H9 (cell line): ENCODE measurements around the gene GNAO1. TPM values are rescaled to one million over a fixed set of nuclear protein-coding genes. Genes with fewer than 3 reads are reported as not detected.

Source experiments
- DNase-seq: peaks from one replicate; pipeline ENCODE4 v3.0.0-alpha.2; 2017
- H2AFZ ChIP-seq: one replicate; pipeline ENCODE4 v1.6.1; 2013; ENCODE audit warnings: mild to moderate bottlenecking, low read length, control low read depth, moderate library complexity
- H2AK5ac ChIP-seq: 2 replicates; pipeline ENCODE4 v1.6.1; 2013; ENCODE audit warnings: low read length, control low read depth, mixed read lengths; ENCODE audit not compliant: insufficient read length
- H2BK120ac ChIP-seq: one replicate; pipeline ENCODE4 v1.6.1; 2013; ENCODE audit warnings: low read depth, mild to moderate bottlenecking, low read length, control low read depth, inconsistent platforms; ENCODE audit not compliant: poor library complexity, severe bottlenecking
- H2BK12ac ChIP-seq: 2 replicates; pipeline ENCODE4 v1.6.1; 2013; ENCODE audit warnings: low read length, control low read depth, mixed read lengths, low read depth; ENCODE audit not compliant: insufficient read length
- H2BK15ac ChIP-seq: 2 replicates; pipeline ENCODE4 v1.6.1; 2013; ENCODE audit warnings: low read depth, low read length, control low read depth
- H2BK20ac ChIP-seq: one replicate; pipeline ENCODE4 v1.6.1; 2013; ENCODE audit warnings: low read depth, mild to moderate bottlenecking, low read length, control low read depth, inconsistent platforms; ENCODE audit not compliant: poor library complexity, severe bottlenecking
- H2BK5ac ChIP-seq: 2 replicates; pipeline ENCODE4 v1.6.1; 2013; ENCODE audit warnings: low read length, control low read depth, mixed read lengths; ENCODE audit not compliant: insufficient read length
- H3K14ac ChIP-seq: 2 replicates; pipeline ENCODE4 v1.6.1; 2013; ENCODE audit warnings: low read length, control low read depth; ENCODE audit not compliant: insufficient read depth
- H3K18ac ChIP-seq: 2 replicates; pipeline ENCODE4 v1.6.1; 2013; ENCODE audit warnings: low read depth, mild to moderate bottlenecking, mixed read lengths, low read length, control low read depth; ENCODE audit not compliant: insufficient read length
- H3K23ac ChIP-seq: 2 replicates; pipeline ENCODE4 v1.6.1; 2013; ENCODE audit warnings: low read length, control low read depth, mixed read lengths, low read depth; ENCODE audit not compliant: insufficient read length
- H3K23me2 ChIP-seq: 2 replicates; pipeline ENCODE4 v1.6.1; 2013; ENCODE audit warnings: low read depth, mild to moderate bottlenecking, mixed read lengths, low read length, control low read depth; ENCODE audit not compliant: insufficient read length, poor library complexity, severe bottlenecking
- H3K27ac ChIP-seq: 2 replicates; pipeline ENCODE4 v1.5.1; 2013; ENCODE audit warnings: low read length, control low read depth, mixed read lengths, low read depth; ENCODE audit not compliant: insufficient read length
- H3K27me3 ChIP-seq: 2 replicates; pipeline ENCODE4 v1.6.1; 2013; ENCODE audit warnings: low read length, control low read depth, inconsistent platforms; ENCODE audit not compliant: insufficient read depth
- H3K4ac ChIP-seq: 2 replicates; pipeline ENCODE4 v1.6.1; 2013; ENCODE audit warnings: low read depth, mild to moderate bottlenecking, control low read depth, inconsistent platforms, low read length, moderate library complexity
- H3K4me1 ChIP-seq: 2 replicates; pipeline ENCODE4 v1.6.1; 2013; ENCODE audit warnings: low read length, control low read depth, inconsistent platforms; ENCODE audit not compliant: insufficient read depth
- H3K4me2 ChIP-seq: 2 replicates; pipeline ENCODE4 v1.6.1; 2013; ENCODE audit warnings: low read length, control low read depth, mixed read lengths; ENCODE audit not compliant: insufficient read length, insufficient read depth
- H3K56ac ChIP-seq: 2 replicates; pipeline ENCODE4 v1.6.1; 2013; ENCODE audit warnings: low read depth, mild to moderate bottlenecking, mixed read lengths, low read length, control low read depth; ENCODE audit not compliant: insufficient read length
- H3K79me1 ChIP-seq: 2 replicates; pipeline ENCODE4 v1.6.1; 2013; ENCODE audit warnings: low read depth, mild to moderate bottlenecking, moderate library complexity, low read length, control low read depth, inconsistent platforms; ENCODE audit not compliant: insufficient read depth, poor library complexity, severe bottlenecking
- H3K79me2 ChIP-seq: 2 replicates; pipeline ENCODE4 v1.6.1; 2013; ENCODE audit warnings: low read length, control low read depth, inconsistent platforms; ENCODE audit not compliant: insufficient read depth
- H3K9ac ChIP-seq: 2 replicates; pipeline ENCODE4 v1.6.1; 2013; ENCODE audit warnings: low read length, control low read depth, mixed read lengths; ENCODE audit not compliant: insufficient read length; ENCODE audit errors: extremely low read depth
- H3K9me3 ChIP-seq: one replicate; pipeline ENCODE4 v1.6.1; 2013; ENCODE audit warnings: low read depth, low read length, inconsistent platforms; ENCODE audit not compliant: control insufficient read depth
- H3T11ph ChIP-seq: one replicate; pipeline ENCODE4 v1.6.1; 2013; ENCODE audit warnings: mild to moderate bottlenecking, low read length, control low read depth, inconsistent platforms
- H4K20me1 ChIP-seq: one replicate; pipeline ENCODE4 v1.6.1; 2013; ENCODE audit not compliant: control insufficient read depth, insufficient read length, insufficient read depth
- H4K5ac ChIP-seq: 2 replicates; pipeline ENCODE4 v1.6.1; 2013; ENCODE audit warnings: low read depth, mild to moderate bottlenecking, mixed read lengths, low read length, control low read depth; ENCODE audit not compliant: insufficient read length
- H4K8ac ChIP-seq: replicated peaks from 2 replicates; pipeline ENCODE4 v1.6.1; 2013; ENCODE audit warnings: low read length, control low read depth, mixed read lengths, low read depth; ENCODE audit not compliant: insufficient read length
- H4K91ac ChIP-seq: 2 replicates; pipeline ENCODE4 v1.6.1; 2013; ENCODE audit warnings: low read depth, mild to moderate bottlenecking, moderate library complexity, mixed read lengths, low read length, control low read depth; ENCODE audit not compliant: insufficient read length
- H3K27ac Mint-ChIP-seq, 3 experiments: 2 replicates in 2 of 3; 3 replicates in 1 of 3; pipeline ENCODE4 v1.8.0; 2020 to 2021; ENCODE audit warnings: mixed read lengths in 3 of 3, mild to moderate bottlenecking in 1 of 3, moderate library complexity in 1 of 3
- H3K27me3 Mint-ChIP-seq: 2 replicates; pipeline ENCODE4 v1.8.0; 2021; ENCODE audit warnings: low read depth, mild to moderate bottlenecking, moderate library complexity, mixed read lengths
- H3K36me3 Mint-ChIP-seq, 3 experiments: 2 replicates in 2 of 3; 3 replicates in 1 of 3; pipeline ENCODE4 v1.8.0; 2020 to 2021; ENCODE audit warnings: low read depth in 3 of 3, mixed read lengths in 3 of 3; ENCODE audit not compliant: insufficient read depth in 1 of 3
- H3K4me1 Mint-ChIP-seq, 2 experiments: 2 replicates each; pipeline ENCODE4 v1.8.0; 2020; ENCODE audit warnings: mixed read lengths in 2 of 2
- H3K4me3 Mint-ChIP-seq, 2 experiments: 2 replicates in 1 of 2; 3 replicates in 1 of 2; pipeline ENCODE4 v1.8.0; 2020 to 2021; ENCODE audit warnings: mild to moderate bottlenecking in 2 of 2, mixed read lengths in 2 of 2, moderate library complexity in 1 of 2
- H3K9me3 Mint-ChIP-seq, 2 experiments: 2 replicates in 1 of 2; 3 replicates in 1 of 2; pipeline ENCODE4 v1.8.0; 2020; ENCODE audit warnings: mild to moderate bottlenecking in 2 of 2, mixed read lengths in 2 of 2, moderate library complexity in 1 of 2
- WGBS: extraction: QIAGEN DNeasy Blood & Tissue Kit; methylation state at CpG from one replicate; pipeline ENCODE4 v1.1.7; 2013; ENCODE audit warnings: missing lambda C conversion rate, low lambda C conversion rate, mixed read lengths; ENCODE audit not compliant: insufficient read length; ENCODE audit errors: extremely low coverage; 5-methylcytosine and 5-hydroxymethylcytosine counted together
- total RNA-seq: library from RNA; stranded (reverse); gene quantifications from 2 replicates; pipeline ENCODE4 v1.2.1, GENCODE V29; 2021
- TF ChIP-seq, protein P1 (sequence below): fragments of 200-600 bp; sonication (generic); conservative IDR thresholded peaks from 3 replicates; pipeline ENCODE4 v1.8.0; 2021; ENCODE audit warnings: antibody characterized with exemption, mild to moderate bottlenecking

Gene GNAO1
- total RNA-seq, 1 experiment from 2014 or later = 16.9 TPM

DNA sequence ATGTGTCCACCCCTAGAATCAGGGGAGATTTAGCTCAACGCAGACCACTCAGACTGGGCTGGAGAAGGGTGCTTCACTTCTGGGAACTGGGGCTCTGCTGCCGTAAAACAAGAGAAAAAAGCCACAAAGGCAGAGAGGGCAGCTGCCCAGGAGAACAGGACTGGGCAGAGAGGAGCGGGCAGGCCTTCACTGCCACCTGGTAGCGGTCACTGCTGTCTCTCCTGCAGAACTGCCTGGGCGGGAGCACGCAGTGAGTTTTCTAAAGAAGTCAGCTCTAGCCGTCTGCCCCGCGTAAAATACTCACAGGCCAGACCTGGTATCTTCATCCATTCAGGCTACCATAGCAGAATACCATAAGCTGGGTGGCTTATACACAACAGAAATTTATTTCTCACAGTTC, 130.3 kb downstream of the GNAO1 start:
- Histone ChIP-seq H3K23me2 (no peaks in the 10 kb centered on the region), H2BK5ac (no peak overlapping the region), H3K79me2 (no peaks in the 10 kb centered on the region), H4K91ac (no peak overlapping the region), H3K23ac (no peak overlapping the region), H2BK20ac (no peak overlapping the region), H2AK5ac (no peak overlapping the region), H3K27ac (no peak overlapping the region), H4K8ac (no peak overlapping the region), H3K27me3 (no peaks in the 10 kb centered on the region; the same call in 1 of the 2 replicates), H4K5ac (no peak overlapping the region), H2BK15ac (no peak overlapping the region), H3K56ac (no peak overlapping the region), H3K9ac (no peak overlapping the region), H3K9me3 (no peaks in the 10 kb centered on the region), H3K4ac (no peak overlapping the region), H3K79me1 (no peaks in the 10 kb centered on the region), H3K18ac (no peak overlapping the region), H4K20me1 (no peaks in the 10 kb centered on the region), H3K4me2 (no peak overlapping the region), H3K4me1 (no peaks in the 10 kb centered on the region), H2BK12ac (no peak overlapping the region), H3K14ac (no peak overlapping the region), H2AFZ (no peak overlapping the region), H3T11ph (no peak overlapping the region), H2BK120ac (no peak overlapping the region)
- Mint-ChIP-seq H3K9me3 (no peaks in the 10 kb centered on the region), H3K27ac (no peak overlapping the region), H3K36me3 (no peaks in the 10 kb centered on the region), H3K4me1 (peaks cover 6 to 8% of the 10 kb centered on the region in 2 experiments), H3K27me3 (peaks cover 8% of the 10 kb centered on the region), H3K4me3 (no peak overlapping the region)
- DNase-seq = no peak
- TF ChIP-seq, protein P1, sequence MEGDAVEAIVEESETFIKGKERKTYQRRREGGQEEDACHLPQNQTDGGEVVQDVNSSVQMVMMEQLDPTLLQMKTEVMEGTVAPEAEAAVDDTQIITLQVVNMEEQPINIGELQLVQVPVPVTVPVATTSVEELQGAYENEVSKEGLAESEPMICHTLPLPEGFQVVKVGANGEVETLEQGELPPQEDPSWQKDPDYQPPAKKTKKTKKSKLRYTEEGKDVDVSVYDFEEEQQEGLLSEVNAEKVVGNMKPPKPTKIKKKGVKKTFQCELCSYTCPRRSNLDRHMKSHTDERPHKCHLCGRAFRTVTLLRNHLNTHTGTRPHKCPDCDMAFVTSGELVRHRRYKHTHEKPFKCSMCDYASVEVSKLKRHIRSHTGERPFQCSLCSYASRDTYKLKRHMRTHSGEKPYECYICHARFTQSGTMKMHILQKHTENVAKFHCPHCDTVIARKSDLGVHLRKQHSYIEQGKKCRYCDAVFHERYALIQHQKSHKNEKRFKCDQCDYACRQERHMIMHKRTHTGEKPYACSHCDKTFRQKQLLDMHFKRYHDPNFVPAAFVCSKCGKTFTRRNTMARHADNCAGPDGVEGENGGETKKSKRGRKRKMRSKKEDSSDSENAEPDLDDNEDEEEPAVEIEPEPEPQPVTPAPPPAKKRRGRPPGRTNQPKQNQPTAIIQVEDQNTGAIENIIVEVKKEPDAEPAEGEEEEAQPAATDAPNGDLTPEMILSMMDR = no peak
- no CpG with 5 or more reads among the region's 9 CpGs for WGBS
